H9 (cell line): ENCODE measurements around the gene GRIN2A. TPM values are rescaled to one million over a fixed set of nuclear protein-coding genes. Genes with fewer than 3 reads are reported as not detected.

ENCODE experiments used
- DNase-seq: peaks from one replicate; pipeline ENCODE4 v3.0.0-alpha.2; 2017
- H2AFZ ChIP-seq: one replicate; pipeline ENCODE4 v1.6.1; 2013; ENCODE audit warnings: mild to moderate bottlenecking, low read length, control low read depth, moderate library complexity
- H2AK5ac ChIP-seq: 2 replicates; pipeline ENCODE4 v1.6.1; 2013; ENCODE audit warnings: low read length, control low read depth, mixed read lengths; ENCODE audit not compliant: insufficient read length
- H2BK120ac ChIP-seq: one replicate; pipeline ENCODE4 v1.6.1; 2013; ENCODE audit warnings: low read depth, mild to moderate bottlenecking, low read length, control low read depth, inconsistent platforms; ENCODE audit not compliant: poor library complexity, severe bottlenecking
- H2BK12ac ChIP-seq: 2 replicates; pipeline ENCODE4 v1.6.1; 2013; ENCODE audit warnings: low read length, control low read depth, mixed read lengths, low read depth; ENCODE audit not compliant: insufficient read length
- H2BK15ac ChIP-seq: 2 replicates; pipeline ENCODE4 v1.6.1; 2013; ENCODE audit warnings: low read depth, low read length, control low read depth
- H2BK20ac ChIP-seq: one replicate; pipeline ENCODE4 v1.6.1; 2013; ENCODE audit warnings: low read depth, mild to moderate bottlenecking, low read length, control low read depth, inconsistent platforms; ENCODE audit not compliant: poor library complexity, severe bottlenecking
- H2BK5ac ChIP-seq: 2 replicates; pipeline ENCODE4 v1.6.1; 2013; ENCODE audit warnings: low read length, control low read depth, mixed read lengths; ENCODE audit not compliant: insufficient read length
- H3K14ac ChIP-seq: 2 replicates; pipeline ENCODE4 v1.6.1; 2013; ENCODE audit warnings: low read length, control low read depth; ENCODE audit not compliant: insufficient read depth
- H3K18ac ChIP-seq: 2 replicates; pipeline ENCODE4 v1.6.1; 2013; ENCODE audit warnings: low read depth, mild to moderate bottlenecking, mixed read lengths, low read length, control low read depth; ENCODE audit not compliant: insufficient read length
- H3K23ac ChIP-seq: 2 replicates; pipeline ENCODE4 v1.6.1; 2013; ENCODE audit warnings: low read length, control low read depth, mixed read lengths, low read depth; ENCODE audit not compliant: insufficient read length
- H3K23me2 ChIP-seq: 2 replicates; pipeline ENCODE4 v1.6.1; 2013; ENCODE audit warnings: low read depth, mild to moderate bottlenecking, mixed read lengths, low read length, control low read depth; ENCODE audit not compliant: insufficient read length, poor library complexity, severe bottlenecking
- H3K27ac ChIP-seq: 2 replicates; pipeline ENCODE4 v1.5.1; 2013; ENCODE audit warnings: low read length, control low read depth, mixed read lengths, low read depth; ENCODE audit not compliant: insufficient read length
- H3K27me3 ChIP-seq: 2 replicates; pipeline ENCODE4 v1.6.1; 2013; ENCODE audit warnings: low read length, control low read depth, inconsistent platforms; ENCODE audit not compliant: insufficient read depth
- H3K4ac ChIP-seq: 2 replicates; pipeline ENCODE4 v1.6.1; 2013; ENCODE audit warnings: low read depth, mild to moderate bottlenecking, control low read depth, inconsistent platforms, low read length, moderate library complexity
- H3K4me1 ChIP-seq: 2 replicates; pipeline ENCODE4 v1.6.1; 2013; ENCODE audit warnings: low read length, control low read depth, inconsistent platforms; ENCODE audit not compliant: insufficient read depth
- H3K4me2 ChIP-seq: 2 replicates; pipeline ENCODE4 v1.6.1; 2013; ENCODE audit warnings: low read length, control low read depth, mixed read lengths; ENCODE audit not compliant: insufficient read length, insufficient read depth
- H3K56ac ChIP-seq: 2 replicates; pipeline ENCODE4 v1.6.1; 2013; ENCODE audit warnings: low read depth, mild to moderate bottlenecking, mixed read lengths, low read length, control low read depth; ENCODE audit not compliant: insufficient read length
- H3K79me1 ChIP-seq: 2 replicates; pipeline ENCODE4 v1.6.1; 2013; ENCODE audit warnings: low read depth, mild to moderate bottlenecking, moderate library complexity, low read length, control low read depth, inconsistent platforms; ENCODE audit not compliant: insufficient read depth, poor library complexity, severe bottlenecking
- H3K79me2 ChIP-seq: 2 replicates; pipeline ENCODE4 v1.6.1; 2013; ENCODE audit warnings: low read length, control low read depth, inconsistent platforms; ENCODE audit not compliant: insufficient read depth
- H3K9ac ChIP-seq: 2 replicates; pipeline ENCODE4 v1.6.1; 2013; ENCODE audit warnings: low read length, control low read depth, mixed read lengths; ENCODE audit not compliant: insufficient read length; ENCODE audit errors: extremely low read depth
- H3K9me3 ChIP-seq: one replicate; pipeline ENCODE4 v1.6.1; 2013; ENCODE audit warnings: low read depth, low read length, inconsistent platforms; ENCODE audit not compliant: control insufficient read depth
- H3T11ph ChIP-seq: one replicate; pipeline ENCODE4 v1.6.1; 2013; ENCODE audit warnings: mild to moderate bottlenecking, low read length, control low read depth, inconsistent platforms
- H4K20me1 ChIP-seq: one replicate; pipeline ENCODE4 v1.6.1; 2013; ENCODE audit not compliant: control insufficient read depth, insufficient read length, insufficient read depth
- H4K5ac ChIP-seq: 2 replicates; pipeline ENCODE4 v1.6.1; 2013; ENCODE audit warnings: low read depth, mild to moderate bottlenecking, mixed read lengths, low read length, control low read depth; ENCODE audit not compliant: insufficient read length
- H4K8ac ChIP-seq: replicated peaks from 2 replicates; pipeline ENCODE4 v1.6.1; 2013; ENCODE audit warnings: low read length, control low read depth, mixed read lengths, low read depth; ENCODE audit not compliant: insufficient read length
- H4K91ac ChIP-seq: 2 replicates; pipeline ENCODE4 v1.6.1; 2013; ENCODE audit warnings: low read depth, mild to moderate bottlenecking, moderate library complexity, mixed read lengths, low read length, control low read depth; ENCODE audit not compliant: insufficient read length
- H3K27ac Mint-ChIP-seq, 3 experiments: 2 replicates in 2 of 3; 3 replicates in 1 of 3; pipeline ENCODE4 v1.8.0; 2020 to 2021; ENCODE audit warnings: mixed read lengths in 3 of 3, mild to moderate bottlenecking in 1 of 3, moderate library complexity in 1 of 3
- H3K27me3 Mint-ChIP-seq: 2 replicates; pipeline ENCODE4 v1.8.0; 2021; ENCODE audit warnings: low read depth, mild to moderate bottlenecking, moderate library complexity, mixed read lengths
- H3K36me3 Mint-ChIP-seq, 3 experiments: 2 replicates in 2 of 3; 3 replicates in 1 of 3; pipeline ENCODE4 v1.8.0; 2020 to 2021; ENCODE audit warnings: low read depth in 3 of 3, mixed read lengths in 3 of 3; ENCODE audit not compliant: insufficient read depth in 1 of 3
- H3K4me1 Mint-ChIP-seq, 2 experiments: 2 replicates each; pipeline ENCODE4 v1.8.0; 2020; ENCODE audit warnings: mixed read lengths in 2 of 2
- H3K4me3 Mint-ChIP-seq, 2 experiments: 2 replicates in 1 of 2; 3 replicates in 1 of 2; pipeline ENCODE4 v1.8.0; 2020 to 2021; ENCODE audit warnings: mild to moderate bottlenecking in 2 of 2, mixed read lengths in 2 of 2, moderate library complexity in 1 of 2
- H3K9me3 Mint-ChIP-seq, 2 experiments: 2 replicates in 1 of 2; 3 replicates in 1 of 2; pipeline ENCODE4 v1.8.0; 2020; ENCODE audit warnings: mild to moderate bottlenecking in 2 of 2, mixed read lengths in 2 of 2, moderate library complexity in 1 of 2
- WGBS: extraction: QIAGEN DNeasy Blood & Tissue Kit; methylation state at CpG from one replicate; pipeline ENCODE4 v1.1.7; 2013; ENCODE audit warnings: missing lambda C conversion rate, low lambda C conversion rate, mixed read lengths; ENCODE audit not compliant: insufficient read length; ENCODE audit errors: extremely low coverage; 5-methylcytosine and 5-hydroxymethylcytosine counted together
- total RNA-seq: library from RNA; stranded (reverse); gene quantifications from 2 replicates; pipeline ENCODE4 v1.2.1, GENCODE V29; 2021
- TF ChIP-seq, protein P1 (sequence below): fragments of 200-600 bp; sonication (generic); conservative IDR thresholded peaks from 3 replicates; pipeline ENCODE4 v1.8.0; 2021; ENCODE audit warnings: antibody characterized with exemption, mild to moderate bottlenecking

Gene GRIN2A
- total RNA-seq, 1 experiment from 2014 or later, result 1.5 TPM

DNA sequence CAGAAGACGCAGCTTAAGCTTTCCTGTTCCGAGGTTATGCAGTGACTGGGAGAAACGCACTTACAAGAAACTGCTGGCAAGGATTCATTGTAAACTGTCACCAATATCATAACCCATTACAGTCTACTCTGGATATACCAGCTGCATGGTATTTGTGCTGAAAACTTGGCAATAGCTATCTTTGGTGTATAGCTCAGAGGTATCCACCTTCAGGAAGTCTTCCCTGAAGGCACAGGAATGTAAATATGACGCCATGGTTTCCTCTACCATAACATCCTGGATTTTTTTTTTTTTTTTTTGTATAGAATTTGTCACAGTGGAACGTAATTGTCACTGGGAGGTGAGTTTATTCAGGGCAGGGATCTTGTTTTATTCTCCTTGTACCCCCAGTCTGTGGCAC, 406.2 kb downstream of the GRIN2A start:
- H4K20me1 ChIP-seq, result no peaks in the 10 kb centered on the region
- no peak overlapping the region for H2BK15ac ChIP-seq
- no peak overlapping the region for H2BK120ac ChIP-seq
- no peak overlapping the region for H3K18ac ChIP-seq
- H3K27ac ChIP-seq, result no peak overlapping the region
- no peak overlapping the region for H3K4me3 Mint-ChIP-seq
- no peak overlapping the region for H2AK5ac ChIP-seq
- H3K27me3 Mint-ChIP-seq, result no peaks in the 10 kb centered on the region; the same call in 1 of the 2 replicates
- no CpG with 5 or more reads among the region's 5 CpGs for WGBS
- no peak overlapping the region for H3T11ph ChIP-seq
- no peaks in the 10 kb centered on the region for H3K79me1 ChIP-seq
- no peak overlapping the region for H3K4me2 ChIP-seq
- no peak overlapping the region for H3K56ac ChIP-seq
- no peak for DNase-seq
- H2BK20ac ChIP-seq, result no peak overlapping the region
- H3K23me2 ChIP-seq, result no peaks in the 10 kb centered on the region
- H2AFZ ChIP-seq, result no peak overlapping the region
- H3K4ac ChIP-seq, result no peak overlapping the region
- H3K14ac ChIP-seq, result no peak overlapping the region
- no peak overlapping the region for H2BK12ac ChIP-seq
- H3K27ac Mint-ChIP-seq, result no peak overlapping the region
- no peak overlapping the region for H3K9ac ChIP-seq
- no peak overlapping the region for H4K5ac ChIP-seq
- no peaks in the 10 kb centered on the region for H3K9me3 Mint-ChIP-seq
- no peak overlapping the region for H2BK5ac ChIP-seq
- H4K91ac ChIP-seq, result no peak overlapping the region
- H3K4me1 Mint-ChIP-seq, result peaks cover 13 to 21% of the 10 kb centered on the region in 2 experiments
- no peaks in the 10 kb centered on the region; the same call in 1 of the 2 replicates for H3K4me1 ChIP-seq
- no peak overlapping the region for H3K23ac ChIP-seq
- H3K36me3 Mint-ChIP-seq, result peaks cover 0 to 3% (median 0%) of the 10 kb centered on the region in 3 experiments; a peak in 2 of 7 replicates
- H4K8ac ChIP-seq, result no peak overlapping the region
- TF ChIP-seq, protein P1, sequence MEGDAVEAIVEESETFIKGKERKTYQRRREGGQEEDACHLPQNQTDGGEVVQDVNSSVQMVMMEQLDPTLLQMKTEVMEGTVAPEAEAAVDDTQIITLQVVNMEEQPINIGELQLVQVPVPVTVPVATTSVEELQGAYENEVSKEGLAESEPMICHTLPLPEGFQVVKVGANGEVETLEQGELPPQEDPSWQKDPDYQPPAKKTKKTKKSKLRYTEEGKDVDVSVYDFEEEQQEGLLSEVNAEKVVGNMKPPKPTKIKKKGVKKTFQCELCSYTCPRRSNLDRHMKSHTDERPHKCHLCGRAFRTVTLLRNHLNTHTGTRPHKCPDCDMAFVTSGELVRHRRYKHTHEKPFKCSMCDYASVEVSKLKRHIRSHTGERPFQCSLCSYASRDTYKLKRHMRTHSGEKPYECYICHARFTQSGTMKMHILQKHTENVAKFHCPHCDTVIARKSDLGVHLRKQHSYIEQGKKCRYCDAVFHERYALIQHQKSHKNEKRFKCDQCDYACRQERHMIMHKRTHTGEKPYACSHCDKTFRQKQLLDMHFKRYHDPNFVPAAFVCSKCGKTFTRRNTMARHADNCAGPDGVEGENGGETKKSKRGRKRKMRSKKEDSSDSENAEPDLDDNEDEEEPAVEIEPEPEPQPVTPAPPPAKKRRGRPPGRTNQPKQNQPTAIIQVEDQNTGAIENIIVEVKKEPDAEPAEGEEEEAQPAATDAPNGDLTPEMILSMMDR, result no peak
- H3K9me3 ChIP-seq, result no peaks in the 10 kb centered on the region
- H3K27me3 ChIP-seq, result no peaks in the 10 kb centered on the region
- peaks cover 5% of the 10 kb centered on the region; the same call in 1 of the 2 replicates for H3K79me2 ChIP-seq
